Fibroblast of the aortic adventitia (primary cell): ENCODE results near the gene DLGAP4. TPM values are rescaled to one million over a fixed set of nuclear protein-coding genes. Genes with fewer than 3 reads are reported as not detected.
A peak's percentile ranks its signal among the peaks of the same experiment; 100 is the strongest.

Experiments
- DNase-seq: peaks from one replicate; pipeline ENCODE4 v3.0.0-alpha.2; 2010; ENCODE audit warnings: low read depth
- H3K4me3 ChIP-seq: 2 replicates; pipeline ENCODE4 v1.5.1; 2011; ENCODE audit warnings: low read depth, mild to moderate bottlenecking, control low read depth, low read length, moderate library complexity
- CTCF ChIP-seq: IDR thresholded peaks from 2 replicates; pipeline ENCODE4 v1.5.1; 2011; ENCODE audit warnings: mild to moderate bottlenecking, low read length, control low read depth, inconsistent platforms; ENCODE audit not compliant: insufficient read depth
- total RNA-seq: library from RNA; depleted of rRNA; stranded (reverse); fragments of >200 nt; gene quantifications from 2 replicates; pipeline ENCODE4 v1.2.3, GENCODE V29; 2012; ENCODE audit warnings: low replicate concordance

Gene DLGAP4
- total RNA-seq, 1 donor, result 19.5 TPM

- no peak for DNase-seq
- peak overlapping the region; percentile 86 for H3K4me3 ChIP-seq
- no peak for TF ChIP-seq CTCF
Measured at GRCh38 chr20:36542516-36543183, 236.5 kb downstream of the DLGAP4 start.

DNA sequence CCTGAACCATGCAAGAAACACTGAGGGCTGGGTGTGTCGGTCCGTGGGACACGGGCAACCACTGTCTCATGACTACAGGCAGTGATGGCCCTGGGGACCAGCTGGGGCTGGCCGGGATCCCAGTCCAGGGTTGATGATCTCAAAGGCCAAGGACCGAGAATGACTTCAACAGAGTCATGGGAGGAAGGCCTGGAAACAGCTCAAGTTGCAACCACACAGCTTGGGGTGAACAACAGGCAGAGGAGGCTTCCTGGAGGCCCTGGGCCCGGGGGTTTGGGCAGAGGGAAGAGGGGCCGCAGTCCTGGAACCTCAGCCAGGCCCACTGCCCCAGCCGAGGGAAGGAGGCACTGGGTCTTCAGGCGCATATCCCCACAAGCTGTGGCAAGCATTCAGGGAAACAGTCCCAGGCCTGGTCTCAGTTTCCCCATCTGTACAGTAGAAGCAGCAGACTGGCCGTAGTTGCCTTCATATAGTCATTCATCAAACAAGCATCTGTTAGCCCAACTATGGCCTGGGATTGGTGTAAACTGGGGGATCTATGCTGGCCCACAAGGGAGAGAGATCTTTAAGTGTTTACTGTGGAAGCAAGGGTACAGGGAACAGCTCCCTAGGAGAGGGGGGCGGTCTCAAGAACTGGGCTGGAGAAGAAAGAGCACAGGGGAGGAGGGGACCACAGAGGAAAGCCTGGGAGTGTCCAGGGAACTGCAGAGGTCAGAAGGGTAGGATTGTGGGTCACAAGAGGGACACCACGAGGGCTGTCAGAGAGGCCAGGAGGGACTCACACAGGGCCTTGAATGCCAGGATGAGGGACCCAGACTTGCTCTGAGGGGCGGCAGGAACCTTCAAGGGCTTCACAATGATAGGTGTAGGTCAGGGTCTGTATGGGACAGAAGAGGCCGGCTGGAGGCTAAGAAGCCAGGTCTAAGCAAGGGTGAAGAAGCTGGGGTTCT, 237.3 kb downstream of the DLGAP4 start:
- peak; percentile 72 for DNase-seq
- peak overlapping the region; percentile 86 for H3K4me3 ChIP-seq
- TF ChIP-seq CTCF, result no peak

GRCh38 chr20:36544134-36545018, 238.2 kb downstream of the DLGAP4 start:
- H3K4me3 ChIP-seq, result peak overlapping the region; percentile 44
- peak; percentile 80 for DNase-seq
- peak; percentile 14 for TF ChIP-seq CTCF

DNA sequence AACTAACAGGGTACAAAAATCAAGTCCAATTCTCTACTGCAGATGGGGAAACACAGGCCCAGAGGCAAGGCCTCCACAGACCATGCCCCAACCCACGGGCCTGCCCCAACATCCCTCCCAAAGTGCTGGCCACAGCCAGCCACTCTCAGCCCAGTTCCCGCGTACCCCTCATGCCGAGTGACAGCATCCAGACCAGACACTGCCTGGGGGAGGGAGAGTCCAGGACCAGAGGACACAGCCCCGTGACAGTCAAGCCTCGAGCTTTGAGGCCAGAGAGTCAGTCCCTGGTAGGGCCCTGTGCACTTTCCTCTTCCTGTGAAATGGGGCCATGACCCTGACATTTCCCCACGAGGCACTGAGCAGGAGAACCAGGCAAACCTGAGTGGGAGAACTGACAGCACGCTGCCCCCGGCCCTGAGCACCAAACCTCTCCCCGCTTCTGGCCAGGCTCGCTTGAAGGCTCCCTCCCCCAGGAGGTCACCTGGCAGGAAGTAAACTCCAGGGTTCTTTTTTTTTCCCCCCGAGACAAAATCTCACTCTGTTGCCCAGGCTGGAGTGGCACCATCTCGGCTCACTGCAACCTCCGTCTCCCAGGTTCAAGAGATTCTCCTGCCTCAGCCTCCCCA, 240.1 kb downstream of the DLGAP4 start:
- no peak for DNase-seq
- no peak overlapping the region for H3K4me3 ChIP-seq
- TF ChIP-seq CTCF, result no peak

DNA sequence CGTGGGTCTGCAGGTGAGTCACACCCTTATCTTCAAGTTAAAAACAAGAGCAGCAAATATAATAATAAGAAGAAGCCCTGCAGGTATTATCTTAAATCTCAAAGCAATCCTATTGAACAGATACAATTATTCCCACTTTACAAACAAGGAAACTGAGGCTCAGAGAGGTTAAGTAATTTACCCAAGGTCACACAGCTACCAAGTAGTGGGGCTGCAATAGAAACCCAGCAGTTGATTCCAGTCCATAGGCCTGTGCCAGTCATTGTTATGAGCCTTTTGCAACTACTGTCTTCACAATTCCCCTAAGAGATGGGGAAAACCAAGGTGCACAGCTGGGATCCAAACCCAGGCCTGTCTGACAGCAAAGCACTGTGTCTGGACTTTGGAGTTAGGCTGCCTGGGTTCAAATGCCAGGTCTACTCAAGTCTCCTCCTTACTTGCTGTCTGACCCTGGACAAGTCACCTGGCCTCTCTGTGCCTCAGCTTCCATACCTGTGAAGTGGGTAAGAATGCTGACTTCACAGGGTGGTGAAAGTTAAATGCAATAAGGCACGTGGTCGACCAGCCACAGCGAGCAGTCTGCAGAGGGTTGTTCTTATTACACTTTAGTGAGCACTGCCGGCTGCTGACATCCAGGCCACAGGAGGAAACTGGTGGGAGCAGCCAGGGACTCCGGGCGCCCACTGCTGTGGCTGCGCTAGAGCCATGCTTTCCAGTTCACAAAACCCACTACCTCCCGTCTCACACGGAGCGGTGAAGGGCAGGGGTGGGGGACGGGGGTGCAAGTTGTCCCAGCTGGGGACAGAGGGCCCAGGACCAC, 241.3 kb downstream of the DLGAP4 start:
- H3K4me3 ChIP-seq, result no peak overlapping the region
- no peak for DNase-seq
- no peak for TF ChIP-seq CTCF
